Activated B cell treated with CpG ODN at 0.5 μM for 24 hours (primary cell): Measurements from ENCODE around the gene EXD3. TPM values are rescaled to one million over a fixed set of nuclear protein-coding genes. Genes with fewer than 3 reads are reported as not detected.

Source experiments
- ATAC-seq: fragments of 200-7000 bp; cut with Tn5 transposase; one replicate; pipeline ENCODE4 v1.10.0; 2021; ENCODE audit warnings: low read depth, mild to moderate bottlenecking, moderate library complexity
- CTCF ChIA-PET: fragments of 350-600 bp; sonication (Branson Sonifier 250); formaldehyde crosslinking; loops from one replicate; lab custom pipeline; 2021; ENCODE audit warnings: antibody characterized with exemption; lab: Charles Lee
- POLR2A ChIA-PET: fragments of 350-600 bp; sonication (Branson Sonifier 250); formaldehyde crosslinking; loops from one replicate; lab custom pipeline; 2021; ENCODE audit warnings: antibody characterized with exemption; lab: Charles Lee
- DNase-seq: peaks from one replicate; pipeline ENCODE4 v3.0.0; 2022
- H3K27ac Mint-ChIP-seq: one replicate; pipeline ENCODE4 v1.8.0; 2020; ENCODE audit warnings: mixed read lengths
- H3K27me3 Mint-ChIP-seq: one replicate; pipeline ENCODE4 v1.8.0; 2021; ENCODE audit warnings: mixed read lengths
- H3K36me3 Mint-ChIP-seq: one replicate; pipeline ENCODE4 v1.8.0; 2021; ENCODE audit warnings: low read depth, mixed read lengths
- H3K4me1 Mint-ChIP-seq: one replicate; pipeline ENCODE4 v1.8.0; 2021; ENCODE audit warnings: mixed read lengths
- H3K4me3 Mint-ChIP-seq: one replicate; pipeline ENCODE4 v1.8.0; 2020; ENCODE audit warnings: mild to moderate bottlenecking, mixed read lengths
- H3K9me3 Mint-ChIP-seq: one replicate; pipeline ENCODE4 v1.8.0; 2020; ENCODE audit warnings: mixed read lengths
- intact Hi-C: fragments of 100-400 bp; cut with micrococcal nuclease; formaldehyde crosslinking; loops from one replicate; pipeline ENCODE4 v1.15.1; 2024
- total RNA-seq: library from RNA; stranded (reverse); gene quantifications from 2 replicates; pipeline ENCODE4 v1.2.3, GENCODE V29; 2022
- TF ChIP-seq, protein P1 (sequence below): fragments of 200-600 bp; IDR thresholded peaks from one replicate; pipeline ENCODE4 v1.8.0; 2022; ENCODE audit warnings: antibody characterized with exemption, mild to moderate bottlenecking

Gene EXD3
- total RNA-seq, 1 donor from 2014 or later, result 12.8 TPM

DNA sequence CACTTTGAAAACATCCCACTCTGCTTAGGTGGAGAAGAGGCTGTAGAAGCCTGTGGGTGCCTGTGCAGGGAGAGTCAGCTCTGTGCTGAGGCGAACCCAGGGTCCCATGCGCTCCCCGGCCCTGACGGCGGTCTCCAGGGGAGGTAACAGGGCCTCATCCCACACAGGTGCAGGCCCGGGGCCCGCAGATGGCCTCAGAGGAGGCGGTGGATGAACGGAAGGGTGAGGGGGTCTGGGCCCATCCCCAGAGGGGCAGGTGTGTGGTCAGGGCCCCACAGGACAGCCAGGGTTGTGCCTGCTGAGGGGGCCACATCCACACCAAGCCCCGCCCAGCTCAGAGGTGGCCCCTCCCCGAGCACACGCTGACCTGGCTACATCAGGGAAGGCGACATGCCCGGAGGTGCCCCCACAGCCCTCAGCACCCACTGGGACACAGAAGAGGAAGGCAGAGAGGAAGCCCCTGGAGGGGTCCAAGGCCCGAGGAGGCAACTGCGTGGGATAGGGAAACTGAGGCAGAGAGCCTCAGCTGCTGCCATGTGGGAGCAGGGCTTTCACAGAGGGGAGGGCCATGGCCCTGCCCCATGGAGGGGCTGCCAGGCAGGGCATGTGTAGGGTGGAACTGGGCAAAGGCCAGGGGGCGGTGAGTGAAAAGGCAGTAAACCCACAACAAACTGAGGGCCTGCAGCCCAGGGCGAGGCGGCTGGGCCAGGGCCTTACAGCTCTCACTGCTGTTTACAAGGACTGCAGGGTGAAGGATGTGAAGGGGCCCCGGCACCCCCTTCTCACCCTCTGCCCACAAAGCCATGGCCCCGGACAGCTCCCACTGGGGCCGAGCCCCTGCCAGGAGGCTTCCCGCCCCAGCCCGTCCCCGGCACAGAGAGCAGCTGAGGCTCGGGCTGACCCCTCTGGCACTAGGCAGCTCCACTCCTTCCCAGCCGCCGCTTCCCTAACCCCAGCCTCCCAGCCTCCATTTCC, 29.5 kb downstream of the EXD3 start:
- POLR2A ChIA-PET, result no interaction called here
- Mint-ChIP-seq H3K4me1 (peaks cover 4% of the 10 kb centered on the region), H3K9me3 (no peaks in the 10 kb centered on the region), H3K36me3 (peaks cover 8% of the 10 kb centered on the region), H3K27ac (no peak overlapping the region), H3K4me3 (no peak overlapping the region), H3K27me3 (no peaks in the 10 kb centered on the region)
- TF ChIP-seq, protein P1, sequence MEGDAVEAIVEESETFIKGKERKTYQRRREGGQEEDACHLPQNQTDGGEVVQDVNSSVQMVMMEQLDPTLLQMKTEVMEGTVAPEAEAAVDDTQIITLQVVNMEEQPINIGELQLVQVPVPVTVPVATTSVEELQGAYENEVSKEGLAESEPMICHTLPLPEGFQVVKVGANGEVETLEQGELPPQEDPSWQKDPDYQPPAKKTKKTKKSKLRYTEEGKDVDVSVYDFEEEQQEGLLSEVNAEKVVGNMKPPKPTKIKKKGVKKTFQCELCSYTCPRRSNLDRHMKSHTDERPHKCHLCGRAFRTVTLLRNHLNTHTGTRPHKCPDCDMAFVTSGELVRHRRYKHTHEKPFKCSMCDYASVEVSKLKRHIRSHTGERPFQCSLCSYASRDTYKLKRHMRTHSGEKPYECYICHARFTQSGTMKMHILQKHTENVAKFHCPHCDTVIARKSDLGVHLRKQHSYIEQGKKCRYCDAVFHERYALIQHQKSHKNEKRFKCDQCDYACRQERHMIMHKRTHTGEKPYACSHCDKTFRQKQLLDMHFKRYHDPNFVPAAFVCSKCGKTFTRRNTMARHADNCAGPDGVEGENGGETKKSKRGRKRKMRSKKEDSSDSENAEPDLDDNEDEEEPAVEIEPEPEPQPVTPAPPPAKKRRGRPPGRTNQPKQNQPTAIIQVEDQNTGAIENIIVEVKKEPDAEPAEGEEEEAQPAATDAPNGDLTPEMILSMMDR, result no peak
- intact Hi-C loops, result no loop called here
- ATAC-seq (no peak), DNase-seq (no peak)
- CTCF ChIA-PET, result no interaction called here

DNA sequence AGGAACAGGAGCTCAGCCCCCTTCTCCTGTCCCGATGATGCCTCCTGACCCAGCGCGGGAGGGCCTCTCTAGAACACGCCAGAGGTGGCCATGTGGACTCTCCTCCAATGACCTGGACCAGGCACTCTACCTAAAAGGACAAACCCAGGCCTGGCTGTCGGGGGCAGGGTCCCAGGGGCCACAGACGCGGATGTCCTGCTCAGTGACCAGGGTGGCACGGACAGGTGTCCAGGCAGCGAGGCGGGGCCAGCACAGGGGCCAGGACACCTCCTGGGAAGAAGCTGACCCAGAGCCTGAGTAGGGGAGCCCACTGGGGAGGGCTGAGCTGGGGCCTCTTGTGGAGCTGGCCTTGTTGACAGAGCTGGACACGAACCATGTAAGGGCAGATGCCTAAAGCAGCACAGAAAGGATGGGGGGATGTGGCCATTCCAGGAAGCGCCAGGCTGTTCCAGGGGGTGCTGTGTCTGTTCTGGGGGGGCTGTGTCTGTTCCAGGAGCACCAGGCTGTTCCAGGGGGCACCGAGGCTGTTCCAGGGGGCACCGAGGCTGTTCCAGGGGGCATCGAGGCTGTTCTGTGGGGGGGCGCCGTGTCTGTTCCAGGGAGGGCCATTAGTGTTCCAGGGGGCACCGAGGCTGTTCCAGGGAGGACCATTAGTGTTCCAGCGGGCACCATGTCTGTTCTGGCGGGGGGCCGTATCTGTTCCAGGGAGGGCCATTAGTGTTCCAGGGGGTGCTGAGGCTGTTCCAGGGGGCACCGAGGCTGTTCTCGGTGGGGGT, 30.5 kb downstream of the EXD3 start:
- intact Hi-C loops, result no loop called here
- ChIA-PET POLR2A (no interaction called here), CTCF (no interaction called here)
- H3K4me3 Mint-ChIP-seq, result no peak overlapping the region
- no peaks in the 10 kb centered on the region for H3K9me3 Mint-ChIP-seq
- ATAC-seq (no peak), DNase-seq (no peak)
- peaks cover 8% of the 10 kb centered on the region for H3K36me3 Mint-ChIP-seq
- H3K27me3 Mint-ChIP-seq, result no peaks in the 10 kb centered on the region
- TF ChIP-seq, protein P1, result no peak
- H3K27ac Mint-ChIP-seq, result no peak overlapping the region
- peaks cover 4% of the 10 kb centered on the region for H3K4me1 Mint-ChIP-seq

DNA sequence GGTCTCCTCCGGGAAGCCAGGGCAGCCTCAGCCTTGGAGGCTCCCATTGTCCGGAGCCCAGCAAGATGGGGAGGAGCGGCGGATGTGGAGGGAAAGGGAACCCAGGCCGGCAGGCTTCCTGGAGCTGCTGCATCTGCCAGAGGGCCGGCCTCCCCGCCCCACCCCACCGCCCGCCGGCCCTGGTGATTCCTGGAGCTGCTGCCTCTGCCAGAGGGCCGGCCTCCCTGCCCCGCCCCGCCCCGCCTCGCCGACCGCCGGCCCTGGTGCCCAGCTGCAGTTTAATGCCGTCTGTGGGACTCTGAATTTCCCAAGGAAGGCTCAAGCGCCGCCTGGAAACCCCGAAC, 31.6 kb downstream of the EXD3 start:
- H3K27ac Mint-ChIP-seq, result no peak overlapping the region
- DNase-seq (no peak), ATAC-seq (no peak)
- intact Hi-C loops, result no loop called here
- CTCF ChIA-PET, result no interaction called here
- H3K27me3 Mint-ChIP-seq, result no peaks in the 10 kb centered on the region
- no peaks in the 10 kb centered on the region for H3K9me3 Mint-ChIP-seq
- H3K4me1 Mint-ChIP-seq, result peaks cover 3% of the 10 kb centered on the region
- no peak overlapping the region for H3K4me3 Mint-ChIP-seq
- TF ChIP-seq, protein P1, result no peak
- peaks cover 8% of the 10 kb centered on the region for H3K36me3 Mint-ChIP-seq
- POLR2A ChIA-PET, result no interaction called here

DNA sequence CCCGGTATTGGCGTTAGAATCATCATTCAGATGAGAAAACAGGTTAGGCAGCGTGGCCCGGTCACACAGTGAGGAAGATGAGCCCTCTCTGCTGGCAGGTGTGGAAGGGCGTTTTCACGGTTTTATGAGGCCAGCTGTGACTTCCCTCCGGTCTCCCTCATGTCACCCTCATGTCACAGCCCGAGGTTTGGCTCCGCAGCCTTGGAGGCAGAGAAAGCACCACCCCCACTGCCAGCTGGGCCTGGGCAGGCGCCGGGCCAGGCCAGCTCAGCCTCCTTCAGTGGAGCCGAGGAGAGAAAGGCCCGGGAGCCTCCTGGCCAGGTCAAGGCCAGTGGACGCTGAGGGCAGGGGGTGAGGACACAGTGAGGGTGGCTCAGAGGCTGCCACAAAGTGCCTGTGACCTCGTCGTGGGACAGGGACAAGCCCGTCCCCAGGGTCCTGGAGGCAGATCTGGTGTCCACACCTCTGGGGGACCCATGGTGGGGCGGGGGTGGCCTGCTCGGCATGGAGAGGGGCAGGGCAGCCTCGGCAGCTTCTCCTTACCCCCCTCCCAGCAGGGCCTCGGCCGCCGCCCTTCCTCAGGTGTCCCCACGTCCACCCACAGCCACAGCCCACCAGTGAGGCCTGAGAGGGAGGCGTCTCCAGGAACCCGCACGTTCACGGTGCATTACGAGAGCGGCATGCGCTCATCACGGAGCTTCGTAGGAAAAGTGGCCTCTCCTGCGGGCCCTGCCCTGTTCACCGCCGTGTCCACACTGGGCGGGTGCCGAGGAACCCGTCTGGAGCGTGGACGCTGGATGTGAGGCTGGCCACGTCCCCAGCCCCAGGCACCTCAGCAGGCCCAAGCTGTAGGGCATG, 32.2 kb downstream of the EXD3 start:
- Mint-ChIP-seq H3K36me3 (peaks cover 8% of the 10 kb centered on the region), H3K27me3 (no peaks in the 10 kb centered on the region), H3K27ac (no peak overlapping the region), H3K4me3 (no peak overlapping the region), H3K4me1 (no peaks in the 10 kb centered on the region), H3K9me3 (no peaks in the 10 kb centered on the region)
- TF ChIP-seq, protein P1, result no peak
- no peak for ATAC-seq
- DNase-seq, result no peak
- ChIA-PET POLR2A (no interaction called here), CTCF (no interaction called here)
- intact Hi-C loops, result no loop called here
